Parathyroid adenoma (tissue), 2 donors: Measurements from ENCODE around the gene NFX1.

ENCODE experiments used
- H2AFZ ChIP-seq: fragments of 300-600 bp; sonication (generic); one replicate; pipeline ENCODE4 v1.7.0; 2017; ENCODE audit warnings: antibody characterized with exemption, mild to moderate bottlenecking
- H3K27ac ChIP-seq: fragments of 300-600 bp; sonication (generic); one replicate; pipeline ENCODE4 v1.7.0; 2017
- H3K27me3 ChIP-seq: fragments of 300-600 bp; sonication (generic); one replicate; pipeline ENCODE4 v1.7.0; 2017; ENCODE audit warnings: low read length; ENCODE audit not compliant: control insufficient read depth, insufficient read depth
- H3K36me3 ChIP-seq: fragments of 300-600 bp; sonication (generic); one replicate; pipeline ENCODE4 v1.7.0; 2017; ENCODE audit warnings: low read length; ENCODE audit not compliant: control insufficient read depth, insufficient read depth
- H3K4me1 ChIP-seq: fragments of 300-600 bp; sonication (generic); one replicate; pipeline ENCODE4 v1.7.0; 2017; ENCODE audit warnings: control low read depth
- H3K4me2 ChIP-seq: fragments of 300-600 bp; sonication (generic); one replicate; pipeline ENCODE4 v1.7.0; 2017; ENCODE audit warnings: low read length
- H3K4me3 ChIP-seq: fragments of 300-600 bp; sonication (generic); one replicate; pipeline ENCODE4 v1.7.0; 2017; ENCODE audit warnings: low read depth, low read length
- H3K79me2 ChIP-seq: fragments of 300-600 bp; sonication (generic); one replicate; pipeline ENCODE4 v1.7.0; 2017; ENCODE audit warnings: control low read depth
- H3K9ac ChIP-seq: fragments of 300-600 bp; sonication (generic); one replicate; pipeline ENCODE4 v1.7.0; 2017; ENCODE audit warnings: mild to moderate bottlenecking
- H3K9me3 ChIP-seq: fragments of 300-600 bp; sonication (generic); one replicate; pipeline ENCODE4 v1.7.0; 2017; ENCODE audit warnings: low read length; ENCODE audit not compliant: control insufficient read depth
- TF ChIP-seq, protein P1 (sequence below): fragments of 300-600 bp; sonication (generic); IDR thresholded peaks from one replicate; pipeline ENCODE4 v1.7.0; 2017; ENCODE audit warnings: antibody characterized with exemption, mild to moderate bottlenecking
- donor health status: primary hyperparathyroidism.

NFX1 gene

DNA sequence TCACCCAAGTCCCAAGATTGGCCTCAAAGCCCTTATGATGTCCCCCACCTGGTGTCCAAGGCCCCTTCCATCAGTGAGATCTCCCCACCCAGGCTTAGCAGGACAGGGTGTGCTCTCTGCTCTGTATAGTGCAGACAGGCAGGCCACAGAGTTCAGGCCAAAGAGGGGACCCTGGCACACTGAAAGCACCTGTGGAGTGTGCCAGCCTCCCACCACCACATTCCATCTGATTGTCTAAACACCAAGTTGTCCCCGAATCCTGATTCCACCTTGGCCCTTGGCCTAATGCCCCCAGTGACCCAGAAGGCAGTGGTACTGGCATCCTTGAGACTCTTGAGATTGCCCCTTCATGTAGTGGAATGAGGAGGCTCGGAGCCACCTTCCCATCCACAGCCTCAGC is 45.0 kb upstream of the NFX1 start:
- H3K9ac ChIP-seq: no peak overlapping the region
- H3K27ac ChIP-seq: no peak overlapping the region
- H3K79me2 ChIP-seq: no peaks in the 10 kb centered on the region
- TF ChIP-seq, protein P1, sequence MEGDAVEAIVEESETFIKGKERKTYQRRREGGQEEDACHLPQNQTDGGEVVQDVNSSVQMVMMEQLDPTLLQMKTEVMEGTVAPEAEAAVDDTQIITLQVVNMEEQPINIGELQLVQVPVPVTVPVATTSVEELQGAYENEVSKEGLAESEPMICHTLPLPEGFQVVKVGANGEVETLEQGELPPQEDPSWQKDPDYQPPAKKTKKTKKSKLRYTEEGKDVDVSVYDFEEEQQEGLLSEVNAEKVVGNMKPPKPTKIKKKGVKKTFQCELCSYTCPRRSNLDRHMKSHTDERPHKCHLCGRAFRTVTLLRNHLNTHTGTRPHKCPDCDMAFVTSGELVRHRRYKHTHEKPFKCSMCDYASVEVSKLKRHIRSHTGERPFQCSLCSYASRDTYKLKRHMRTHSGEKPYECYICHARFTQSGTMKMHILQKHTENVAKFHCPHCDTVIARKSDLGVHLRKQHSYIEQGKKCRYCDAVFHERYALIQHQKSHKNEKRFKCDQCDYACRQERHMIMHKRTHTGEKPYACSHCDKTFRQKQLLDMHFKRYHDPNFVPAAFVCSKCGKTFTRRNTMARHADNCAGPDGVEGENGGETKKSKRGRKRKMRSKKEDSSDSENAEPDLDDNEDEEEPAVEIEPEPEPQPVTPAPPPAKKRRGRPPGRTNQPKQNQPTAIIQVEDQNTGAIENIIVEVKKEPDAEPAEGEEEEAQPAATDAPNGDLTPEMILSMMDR: no peak
- H3K36me3 ChIP-seq: no peaks in the 10 kb centered on the region
- peaks cover 5% of the 10 kb centered on the region for H3K4me1 ChIP-seq
- no peak overlapping the region for H3K4me2 ChIP-seq
- no peak overlapping the region for H3K4me3 ChIP-seq
- H2AFZ ChIP-seq: no peak overlapping the region
- H3K9me3 ChIP-seq: no peaks in the 10 kb centered on the region
- H3K27me3 ChIP-seq: no peaks in the 10 kb centered on the region

DNA sequence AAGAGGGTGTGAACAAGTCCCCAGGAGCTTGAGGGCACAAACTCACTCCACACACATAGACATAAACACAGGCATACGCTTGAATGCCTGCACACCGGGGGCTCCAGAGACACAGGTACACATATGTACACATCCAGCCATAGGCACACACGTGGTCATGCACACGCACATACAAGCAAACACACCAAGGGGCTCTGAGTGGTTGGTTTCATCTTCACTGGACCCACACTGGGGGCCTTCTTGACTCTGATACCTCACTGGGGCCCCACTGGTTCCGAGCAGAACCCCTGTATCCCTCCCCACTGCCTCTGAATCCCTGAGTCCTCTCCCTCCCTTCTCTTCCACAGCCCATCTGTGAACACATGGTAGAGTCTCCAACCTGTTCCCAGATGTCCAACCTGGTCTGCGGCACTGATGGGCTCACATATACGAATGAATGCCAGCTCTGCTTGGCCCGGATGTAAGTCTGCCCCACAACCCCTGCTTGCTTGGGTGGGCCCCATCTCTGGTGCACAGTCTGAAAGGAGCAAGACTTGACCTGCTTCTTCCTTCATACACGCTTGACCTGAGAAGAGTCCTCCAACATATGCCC is 44.0 kb upstream of the NFX1 start:
- Histone ChIP-seq H3K79me2 (no peaks in the 10 kb centered on the region), H3K9ac (no peak overlapping the region), H3K27me3 (no peaks in the 10 kb centered on the region), H3K36me3 (no peaks in the 10 kb centered on the region), H3K27ac (no peak overlapping the region), H3K4me1 (no peaks in the 10 kb centered on the region), H3K4me3 (no peak overlapping the region), H3K4me2 (no peak overlapping the region), H3K9me3 (no peaks in the 10 kb centered on the region), H2AFZ (no peak overlapping the region)
- TF ChIP-seq, protein P1: no peak

DNA sequence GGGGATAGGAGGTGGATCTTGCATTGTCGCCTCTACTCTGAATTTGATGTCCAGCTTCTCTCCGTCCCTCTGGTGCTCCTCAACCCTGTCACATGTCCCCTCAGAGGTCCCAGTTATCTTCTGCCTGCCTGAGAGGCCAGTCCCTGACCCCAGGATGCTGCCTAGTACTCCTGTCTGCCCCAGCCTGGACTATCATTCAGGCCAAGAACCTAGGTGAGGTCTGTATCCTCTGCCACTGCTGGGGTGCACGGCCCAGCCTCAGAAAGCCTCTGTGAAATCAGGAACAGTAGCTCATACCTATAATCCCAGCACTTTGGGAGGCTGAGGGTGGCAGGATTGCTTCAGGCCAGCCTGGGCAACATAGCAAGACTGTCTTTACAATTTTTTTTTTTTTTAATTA is 41.7 kb upstream of the NFX1 start:
- TF ChIP-seq, protein P1: no peak
- no peaks in the 10 kb centered on the region for H3K36me3 ChIP-seq
- no peak overlapping the region for H3K9ac ChIP-seq

DNA sequence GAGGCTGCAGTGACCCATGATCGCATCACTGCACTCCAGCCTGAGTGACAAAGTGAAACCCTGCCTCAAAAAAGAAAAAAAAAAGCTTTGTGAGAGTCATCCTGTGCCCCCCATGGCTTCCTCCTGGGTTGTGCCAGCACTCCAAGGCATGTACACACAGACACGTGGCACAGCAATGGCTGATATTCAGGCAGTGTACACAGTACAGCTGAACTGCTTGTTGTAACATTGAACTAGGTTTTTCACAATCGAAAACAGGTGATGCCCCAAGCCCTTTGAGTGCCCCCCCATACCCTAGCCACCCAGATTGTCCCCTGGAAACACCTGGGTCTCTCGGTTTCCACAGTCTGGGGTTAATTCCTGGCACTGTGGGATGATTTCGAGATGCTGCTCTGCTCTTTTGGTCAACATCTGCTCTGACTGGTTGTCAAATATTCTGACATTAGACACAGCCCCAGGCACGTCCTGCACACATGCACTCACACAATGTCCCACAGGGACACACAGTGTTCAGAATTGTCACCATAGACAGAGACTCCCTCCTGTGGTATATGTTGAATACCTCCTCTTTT is 41.1 kb upstream of the NFX1 start:
- Histone ChIP-seq H3K9me3 (no peaks in the 10 kb centered on the region), H3K4me3 (no peak overlapping the region), H3K27ac (no peak overlapping the region), H3K4me2 (no peak overlapping the region), H2AFZ (no peak overlapping the region), H3K36me3 (no peaks in the 10 kb centered on the region), H3K9ac (no peak overlapping the region), H3K4me1 (no peaks in the 10 kb centered on the region), H3K27me3 (no peaks in the 10 kb centered on the region), H3K79me2 (no peaks in the 10 kb centered on the region)
- TF ChIP-seq, protein P1: no peak

More for the DNA sequence above, 41.7 kb upstream of the NFX1 start:
- H2AFZ ChIP-seq: no peak overlapping the region
- H3K4me1 ChIP-seq: no peaks in the 10 kb centered on the region
- no peak overlapping the region for H3K4me2 ChIP-seq
- H3K9me3 ChIP-seq: no peaks in the 10 kb centered on the region
- no peak overlapping the region for H3K4me3 ChIP-seq
- H3K27me3 ChIP-seq: no peaks in the 10 kb centered on the region
- no peak overlapping the region for H3K27ac ChIP-seq
- H3K79me2 ChIP-seq: no peaks in the 10 kb centered on the region

DNA sequence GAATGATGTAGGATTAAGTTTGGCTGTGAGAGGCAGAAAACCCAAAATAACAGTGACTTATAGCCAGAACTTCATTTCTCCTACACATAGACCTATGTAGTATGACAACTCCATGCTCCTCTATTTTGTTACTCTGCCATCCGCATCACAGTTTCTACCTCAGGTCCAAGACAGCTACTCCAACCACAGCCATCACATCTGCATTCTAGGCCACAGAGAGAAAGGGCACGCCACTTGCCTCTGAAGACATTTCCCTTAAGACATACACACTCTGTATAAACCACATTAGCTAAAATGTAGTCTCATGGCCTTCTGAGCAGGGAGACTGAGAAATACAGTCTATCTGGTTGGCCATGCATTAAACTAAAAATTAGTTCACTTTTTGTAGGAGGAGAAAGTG is 40.3 kb upstream of the NFX1 start:
- H3K27me3 ChIP-seq: no peaks in the 10 kb centered on the region
- no peaks in the 10 kb centered on the region for H3K4me1 ChIP-seq
- no peak overlapping the region for H3K27ac ChIP-seq
- H3K79me2 ChIP-seq: no peaks in the 10 kb centered on the region
- H3K4me2 ChIP-seq: no peak overlapping the region
- no peaks in the 10 kb centered on the region for H3K9me3 ChIP-seq
- H3K4me3 ChIP-seq: no peak overlapping the region
- TF ChIP-seq, protein P1: no peak
- H3K36me3 ChIP-seq: no peaks in the 10 kb centered on the region
- no peak overlapping the region for H3K9ac ChIP-seq
- no peak overlapping the region for H2AFZ ChIP-seq
